A549 treated with CORT108297 at 1 μM for 4 hours (cell line): Measurements from ENCODE around the gene LYVE1. TPM values are rescaled to one million over a fixed set of nuclear protein-coding genes. Genes with fewer than 3 reads are reported as not detected.

Experiments
- total RNA-seq: library from RNA; stranded (reverse); fragments of 200-300 nt; extraction: Qiagen RNA extraction; gene quantifications from 5 replicates; pipeline ENCODE4 v1.2.3, GENCODE V29; 2022

LYVE1 gene, protein sequence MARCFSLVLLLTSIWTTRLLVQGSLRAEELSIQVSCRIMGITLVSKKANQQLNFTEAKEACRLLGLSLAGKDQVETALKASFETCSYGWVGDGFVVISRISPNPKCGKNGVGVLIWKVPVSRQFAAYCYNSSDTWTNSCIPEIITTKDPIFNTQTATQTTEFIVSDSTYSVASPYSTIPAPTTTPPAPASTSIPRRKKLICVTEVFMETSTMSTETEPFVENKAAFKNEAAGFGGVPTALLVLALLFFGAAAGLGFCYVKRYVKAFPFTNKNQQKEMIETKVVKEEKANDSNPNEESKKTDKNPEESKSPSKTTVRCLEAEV
- total RNA-seq: 0.08 to 0.28 TPM (median 0.13 TPM) in 5 replicates

DNA sequence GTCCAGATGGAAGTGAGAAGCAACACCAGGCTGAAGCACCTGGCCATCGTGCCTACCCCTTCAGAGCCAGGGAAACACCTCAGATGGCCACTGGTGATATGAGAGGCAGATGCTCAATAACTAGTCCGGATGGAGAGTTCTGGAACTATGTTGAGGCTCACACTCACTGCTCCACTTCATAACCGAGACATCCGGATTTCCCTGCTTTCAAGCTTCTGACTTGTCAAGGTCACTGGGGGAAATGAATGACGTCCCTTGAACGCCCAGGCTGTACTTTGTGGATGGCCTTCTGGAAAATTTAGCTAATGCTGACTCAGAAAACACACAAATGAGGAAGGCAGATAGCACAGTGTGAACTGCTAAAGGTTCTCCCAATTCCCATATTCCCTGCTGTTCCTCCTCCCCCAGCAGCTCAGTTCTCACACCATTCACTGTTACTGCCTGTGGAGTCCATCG is at the start of gene LYVE1:
LYVE1 (minus strand) TSS at position 180 of the 456 bp plus-strand sequence; CDS start at position 47, 133 bp downstream.

DNA sequence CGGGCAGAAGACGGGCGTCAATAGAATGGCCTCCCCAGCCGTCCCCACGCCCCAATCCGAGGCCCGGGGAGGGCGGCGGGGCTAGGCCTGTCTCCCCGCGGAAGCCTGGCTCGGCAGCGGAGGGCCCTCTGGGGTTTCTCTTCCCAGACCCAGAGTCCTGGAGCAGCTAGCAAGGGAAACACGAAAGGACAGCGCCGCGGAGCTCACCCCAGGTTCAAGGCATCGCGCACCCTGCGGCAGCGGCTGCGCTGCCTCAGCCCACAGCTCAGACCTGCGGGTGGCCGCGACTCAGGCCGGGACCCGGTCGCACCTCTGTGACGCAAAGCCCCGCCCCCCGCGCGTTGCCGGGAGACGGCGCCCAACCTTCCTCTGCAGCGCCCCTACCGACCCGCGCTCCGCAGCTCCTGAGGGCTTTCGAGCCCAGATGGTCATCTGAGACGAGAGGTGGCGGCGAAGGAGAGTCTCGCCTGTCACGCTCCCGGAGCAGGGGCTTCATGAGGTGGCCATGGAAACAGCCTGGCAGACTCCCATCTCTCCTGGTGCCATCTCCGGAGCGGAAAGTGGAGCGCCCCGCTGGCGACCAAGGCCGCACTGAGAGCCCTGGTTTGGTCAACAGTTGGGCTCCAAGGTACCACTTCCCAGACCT is 27.4 kb downstream of the LYVE1 start, which contains the start of gene RNF141:
RNF141 (minus strand) TSS at position 273 of the 646 bp plus-strand sequence. CDS start 7,029 bp downstream, outside the sequence.

Other genes with a start within 250 kb of the LYVE1 start
- 7.0 to 10.2 TPM (median 7.7 TPM) in 5 replicates for gene AMPD3, start 113.4 kb downstream of the LYVE1 start, total RNA-seq
- gene RNF141, start 27.5 kb downstream of the LYVE1 start, total RNA-seq: 15.6 to 24.4 TPM (median 22.6 TPM) in 5 replicates
- 0.02 to 0.03 TPM (median 0.02 TPM) in 4 of 5 replicates, not detected in the other for gene IRAG1, start 125.1 kb upstream of the LYVE1 start, total RNA-seq
- 19.9 to 29.1 TPM (median 23.0 TPM) in 5 replicates for gene CTR9, start 182.6 kb upstream of the LYVE1 start, total RNA-seq
- gene EIF4G2, start 240.3 kb upstream of the LYVE1 start, total RNA-seq: 541 to 972 TPM (median 597 TPM) in 5 replicates